K562 (cell line): ENCODE measurements around the gene VKORC1.

Experiments
- MCM3 ChIP-seq: fragments of 450-650 bp; IDR thresholded peaks from 2 replicates; pipeline ENCODE4 v1.6.1; 2016
- POLR2AphosphoS5 ChIP-seq: IDR thresholded peaks from 2 replicates; pipeline ENCODE4 v1.6.1; 2011; ENCODE audit warnings: mild to moderate bottlenecking, low read depth, low read length, moderate library complexity; ENCODE audit not compliant: control insufficient read depth, insufficient read depth
- SIX5 ChIP-seq, 2 experiments: IDR thresholded peaks; 2 replicates each; pipeline ENCODE4 v1.6.1; 2011; ENCODE audit warnings: low read length in 2 of 2, borderline replicate concordance in 1 of 2, low read depth in 1 of 2, mild to moderate bottlenecking in 1 of 2, moderate library complexity in 1 of 2; ENCODE audit not compliant: insufficient read depth in 1 of 2
- TCF7 ChIP-seq: sonication (generic); IDR thresholded peaks from 2 replicates; pipeline ENCODE4 v1.6.1; 2016; ENCODE audit warnings: antibody characterized with exemption, borderline replicate concordance
- TF ChIP-seq, protein P1 (sequence below): sonication (generic); formaldehyde crosslinking; IDR thresholded peaks from 2 replicates; pipeline ENCODE4 v1.8.0; 2022; ENCODE audit warnings: mild to moderate bottlenecking, low read depth, missing genetic modification reagents

DNA sequence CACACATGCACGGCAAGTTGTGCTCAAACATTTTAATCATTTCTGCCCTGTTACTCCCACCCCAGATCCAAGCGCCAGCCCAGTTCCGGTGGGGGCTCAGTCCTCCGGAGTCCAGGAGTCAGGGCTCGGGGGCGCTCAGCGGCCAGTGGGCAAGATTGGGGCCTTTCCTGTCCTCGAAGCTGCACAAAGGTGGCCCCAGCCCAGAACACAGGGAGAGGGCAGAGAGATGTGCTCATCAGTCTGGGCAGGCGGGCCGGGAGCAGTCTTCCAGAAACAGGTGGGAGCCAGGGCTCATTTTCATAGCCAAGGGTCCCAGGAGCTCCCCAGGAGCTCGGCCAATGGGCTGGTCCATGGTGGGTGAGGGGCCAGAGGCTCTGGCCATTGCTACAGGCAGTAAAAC lies 36.8 kb upstream of the VKORC1 start:
- TF ChIP-seq MCM3 (no peak), SIX5 (IDR thresholded peaks at IDR 0.05; ENCODE audit: borderline replicate concordance in 1 of 2, insufficient read depth in 1 of 2, low read depth in 1 of 2, low read length in 2 of 2) (no peak), TCF7 (no peak), POLR2AphosphoS5 (no peak)
- TF ChIP-seq, protein P1, sequence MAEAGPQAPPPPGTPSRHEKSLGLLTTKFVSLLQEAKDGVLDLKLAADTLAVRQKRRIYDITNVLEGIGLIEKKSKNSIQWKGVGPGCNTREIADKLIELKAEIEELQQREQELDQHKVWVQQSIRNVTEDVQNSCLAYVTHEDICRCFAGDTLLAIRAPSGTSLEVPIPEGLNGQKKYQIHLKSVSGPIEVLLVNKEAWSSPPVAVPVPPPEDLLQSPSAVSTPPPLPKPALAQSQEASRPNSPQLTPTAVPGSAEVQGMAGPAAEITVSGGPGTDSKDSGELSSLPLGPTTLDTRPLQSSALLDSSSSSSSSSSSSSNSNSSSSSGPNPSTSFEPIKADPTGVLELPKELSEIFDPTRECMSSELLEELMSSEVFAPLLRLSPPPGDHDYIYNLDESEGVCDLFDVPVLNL (CRISPR knock-in tag): no peak
